ENCODE measurements around the gene AMOTL1. TPM values are rescaled to one million over a fixed set of nuclear protein-coding genes. Genes with fewer than 3 reads are reported as not detected.

AMOTL1 gene
- polyA plus RNA-seq, 1 of the 3 experiments (the other 2 are of a cell fraction): 10.7 TPM

DNA sequence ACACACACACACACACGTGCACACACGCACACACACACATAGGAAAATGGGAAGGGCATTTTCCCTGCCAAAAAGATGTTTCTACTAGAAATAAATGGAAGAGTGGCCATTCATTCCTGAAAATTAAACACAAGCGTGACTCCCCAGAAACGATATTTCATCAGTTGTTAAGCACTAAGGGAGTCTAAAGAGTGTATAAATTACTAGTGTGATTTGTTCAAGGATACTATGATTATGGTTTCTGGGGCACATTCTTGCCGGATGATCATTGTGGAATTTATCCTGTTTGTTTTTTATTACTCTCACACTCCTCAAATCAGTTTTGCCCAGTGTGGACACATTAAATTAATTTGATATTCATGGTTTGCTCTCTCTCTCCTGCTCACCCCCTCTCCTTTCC, 16.4 kb upstream of the AMOTL1 start:
- H3K9me3 ChIP-seq: no peaks in the 10 kb centered on the region
- no peaks in the 10 kb centered on the region for H3K9me2 ChIP-seq
- CTCF ChIA-PET: no interaction called here
- H4K20me1 ChIP-seq (ENCODE audit: insufficient read depth): no peaks in the 10 kb centered on the region
- H2AFZ ChIP-seq (ENCODE audit: low read depth): no peak overlapping the region
- H3K4me2 ChIP-seq: no peak overlapping the region
- no peak overlapping the region for H3K27ac ChIP-seq (ENCODE audit: low read depth in 2 of 2, low read length in 1 of 2)
- DNase-seq: no peak
- TF ChIP-seq TCF12 (IDR thresholded peaks at IDR 0.05): no peak
- TF ChIP-seq, protein P1, sequence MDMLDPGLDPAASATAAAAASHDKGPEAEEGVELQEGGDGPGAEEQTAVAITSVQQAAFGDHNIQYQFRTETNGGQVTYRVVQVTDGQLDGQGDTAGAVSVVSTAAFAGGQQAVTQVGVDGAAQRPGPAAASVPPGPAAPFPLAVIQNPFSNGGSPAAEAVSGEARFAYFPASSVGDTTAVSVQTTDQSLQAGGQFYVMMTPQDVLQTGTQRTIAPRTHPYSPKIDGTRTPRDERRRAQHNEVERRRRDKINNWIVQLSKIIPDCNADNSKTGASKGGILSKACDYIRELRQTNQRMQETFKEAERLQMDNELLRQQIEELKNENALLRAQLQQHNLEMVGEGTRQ (IDR thresholded peaks at IDR 0.05; ENCODE audit: borderline replicate concordance, low read depth, low read length): no peak
- no peak for TF ChIP-seq NRF1 (IDR thresholded peaks at IDR 0.05; ENCODE audit: low read depth, low read length)
- TF ChIP-seq YY1 (IDR thresholded peaks at IDR 0.05; ENCODE audit: low read depth): no peak
- H3K79me2 ChIP-seq (ENCODE audit: insufficient read depth): no peaks in the 10 kb centered on the region
- no peaks in the 10 kb centered on the region for H3K36me3 ChIP-seq (replicated peaks in 1 of 2; ENCODE audit: control insufficient read depth in 1 of 2, insufficient read depth in 2 of 2, low read length in 1 of 2)
- no peaks in the 10 kb centered on the region for H3F3A ChIP-seq (replicated peaks; ENCODE audit: insufficient read depth)
- 88% methylated on average over 5 of the region's 5 CpGs for WGBS (ENCODE audit: low lambda C conversion rate)
- peaks cover 0 to 4% of the 10 kb centered on the region in 2 experiments; a peak in 1 of 4 replicates for H3K4me1 ChIP-seq (ENCODE audit: control insufficient read depth in 1 of 2, insufficient read depth in 2 of 2, low read depth in 1 of 2, low read length in 1 of 2)
- no peak overlapping the region for H3K9ac ChIP-seq
- no peaks in the 10 kb centered on the region for H3K27me3 ChIP-seq (ENCODE audit: insufficient read depth)
- POLR2A ChIA-PET: no interaction called here
- no peak overlapping the region for H3K4me3 ChIP-seq (ENCODE audit: low read depth in 2 of 2, low read length in 1 of 2)

DNA sequence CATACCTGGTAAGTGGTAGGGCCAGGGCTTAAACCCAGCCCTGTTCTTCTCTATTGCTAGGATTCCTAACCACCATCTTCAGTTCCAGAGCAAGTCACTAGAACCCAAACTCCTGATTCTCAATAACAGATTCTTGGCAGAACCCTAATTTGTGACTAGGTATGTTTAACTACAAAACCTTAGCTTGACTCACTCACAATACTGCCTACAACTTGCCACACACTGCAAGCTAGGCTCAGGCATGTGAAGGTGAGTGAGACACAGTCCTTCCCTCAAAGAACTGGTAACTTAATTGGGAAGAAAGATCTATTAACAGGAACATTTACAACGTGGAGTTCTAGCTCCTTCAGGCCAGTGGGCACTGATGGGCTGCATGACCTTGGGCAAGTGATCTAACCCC, 14.5 kb upstream of the AMOTL1 start:
- peaks cover 0 to 4% of the 10 kb centered on the region in 2 experiments; a peak in 1 of 4 replicates for H3K4me1 ChIP-seq (ENCODE audit: control insufficient read depth in 1 of 2, insufficient read depth in 2 of 2, low read depth in 1 of 2, low read length in 1 of 2)
- no peak for DNase-seq
- H3K9ac ChIP-seq: no peak overlapping the region
- no peak overlapping the region for H2AFZ ChIP-seq (ENCODE audit: low read depth)
- TF ChIP-seq MXI1 (IDR thresholded peaks at IDR 0.05; ENCODE audit: low read depth, low read length) (no peak), JUND (IDR thresholded peaks at IDR 0.05) (no peak), FOSL2 (IDR thresholded peaks at IDR 0.05; ENCODE audit: borderline replicate concordance, low read depth) (no peak), TAF1 (IDR thresholded peaks at IDR 0.05; ENCODE audit: borderline replicate concordance, low read depth, low read length) (no peak), YY1 (IDR thresholded peaks at IDR 0.05; ENCODE audit: low read depth) (no peak), SIN3A (IDR thresholded peaks at IDR 0.05; ENCODE audit: borderline replicate concordance, low read depth, low read length) (no peak), RFX5 (IDR thresholded peaks at IDR 0.05; ENCODE audit: low read length) (no peak), TEAD4 (IDR thresholded peaks at IDR 0.05; ENCODE audit: borderline replicate concordance, insufficient read depth) (no peak), NFIC (IDR thresholded peaks at IDR 0.05; ENCODE audit: borderline replicate concordance) (no peak), SMC3 (IDR thresholded peaks at IDR 0.05; ENCODE audit: low read depth, low read length) (no peak), FOXM1 (IDR thresholded peaks at IDR 0.05; ENCODE audit: low read depth) (no peak), ELF1 (IDR thresholded peaks at IDR 0.05) (no peak)
- TF ChIP-seq, protein P2, sequence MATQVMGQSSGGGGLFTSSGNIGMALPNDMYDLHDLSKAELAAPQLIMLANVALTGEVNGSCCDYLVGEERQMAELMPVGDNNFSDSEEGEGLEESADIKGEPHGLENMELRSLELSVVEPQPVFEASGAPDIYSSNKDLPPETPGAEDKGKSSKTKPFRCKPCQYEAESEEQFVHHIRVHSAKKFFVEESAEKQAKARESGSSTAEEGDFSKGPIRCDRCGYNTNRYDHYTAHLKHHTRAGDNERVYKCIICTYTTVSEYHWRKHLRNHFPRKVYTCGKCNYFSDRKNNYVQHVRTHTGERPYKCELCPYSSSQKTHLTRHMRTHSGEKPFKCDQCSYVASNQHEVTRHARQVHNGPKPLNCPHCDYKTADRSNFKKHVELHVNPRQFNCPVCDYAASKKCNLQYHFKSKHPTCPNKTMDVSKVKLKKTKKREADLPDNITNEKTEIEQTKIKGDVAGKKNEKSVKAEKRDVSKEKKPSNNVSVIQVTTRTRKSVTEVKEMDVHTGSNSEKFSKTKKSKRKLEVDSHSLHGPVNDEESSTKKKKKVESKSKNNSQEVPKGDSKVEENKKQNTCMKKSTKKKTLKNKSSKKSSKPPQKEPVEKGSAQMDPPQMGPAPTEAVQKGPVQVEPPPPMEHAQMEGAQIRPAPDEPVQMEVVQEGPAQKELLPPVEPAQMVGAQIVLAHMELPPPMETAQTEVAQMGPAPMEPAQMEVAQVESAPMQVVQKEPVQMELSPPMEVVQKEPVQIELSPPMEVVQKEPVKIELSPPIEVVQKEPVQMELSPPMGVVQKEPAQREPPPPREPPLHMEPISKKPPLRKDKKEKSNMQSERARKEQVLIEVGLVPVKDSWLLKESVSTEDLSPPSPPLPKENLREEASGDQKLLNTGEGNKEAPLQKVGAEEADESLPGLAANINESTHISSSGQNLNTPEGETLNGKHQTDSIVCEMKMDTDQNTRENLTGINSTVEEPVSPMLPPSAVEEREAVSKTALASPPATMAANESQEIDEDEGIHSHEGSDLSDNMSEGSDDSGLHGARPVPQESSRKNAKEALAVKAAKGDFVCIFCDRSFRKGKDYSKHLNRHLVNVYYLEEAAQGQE (IDR thresholded peaks at IDR 0.05; ENCODE audit: low read depth, low read length): no peak
- TF ChIP-seq, protein P3, sequence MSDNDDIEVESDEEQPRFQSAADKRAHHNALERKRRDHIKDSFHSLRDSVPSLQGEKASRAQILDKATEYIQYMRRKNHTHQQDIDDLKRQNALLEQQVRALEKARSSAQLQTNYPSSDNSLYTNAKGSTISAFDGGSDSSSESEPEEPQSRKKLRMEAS (IDR thresholded peaks at IDR 0.05; ENCODE audit: low read depth): no peak
- TF ChIP-seq, protein P4, sequence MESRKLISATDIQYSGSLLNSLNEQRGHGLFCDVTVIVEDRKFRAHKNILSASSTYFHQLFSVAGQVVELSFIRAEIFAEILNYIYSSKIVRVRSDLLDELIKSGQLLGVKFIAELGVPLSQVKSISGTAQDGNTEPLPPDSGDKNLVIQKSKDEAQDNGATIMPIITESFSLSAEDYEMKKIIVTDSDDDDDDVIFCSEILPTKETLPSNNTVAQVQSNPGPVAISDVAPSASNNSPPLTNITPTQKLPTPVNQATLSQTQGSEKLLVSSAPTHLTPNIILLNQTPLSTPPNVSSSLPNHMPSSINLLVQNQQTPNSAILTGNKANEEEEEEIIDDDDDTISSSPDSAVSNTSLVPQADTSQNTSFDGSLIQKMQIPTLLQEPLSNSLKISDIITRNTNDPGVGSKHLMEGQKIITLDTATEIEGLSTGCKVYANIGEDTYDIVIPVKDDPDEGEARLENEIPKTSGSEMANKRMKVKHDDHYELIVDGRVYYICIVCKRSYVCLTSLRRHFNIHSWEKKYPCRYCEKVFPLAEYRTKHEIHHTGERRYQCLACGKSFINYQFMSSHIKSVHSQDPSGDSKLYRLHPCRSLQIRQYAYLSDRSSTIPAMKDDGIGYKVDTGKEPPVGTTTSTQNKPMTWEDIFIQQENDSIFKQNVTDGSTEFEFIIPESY (IDR thresholded peaks at IDR 0.05; ENCODE audit: borderline replicate concordance, low read depth): no peak
- H3K9me2 ChIP-seq: no peaks in the 10 kb centered on the region
- H3F3A ChIP-seq (replicated peaks; ENCODE audit: insufficient read depth): no peaks in the 10 kb centered on the region
- H3K36me3 ChIP-seq (replicated peaks in 1 of 2; ENCODE audit: control insufficient read depth in 1 of 2, insufficient read depth in 2 of 2, low read length in 1 of 2): no peaks in the 10 kb centered on the region
- ChIA-PET POLR2A (no interaction called here), CTCF (interaction anchor here (1.4 to 5.7 kb wide), 3 partner anchors 8 to 130 kb away, joined by 5 to 36 read pairs (median 9); no protein-coding TSS in a partner anchor)
- H3K27ac ChIP-seq (ENCODE audit: low read depth in 2 of 2, low read length in 1 of 2): no peak overlapping the region
- no peaks in the 10 kb centered on the region for H4K20me1 ChIP-seq (ENCODE audit: insufficient read depth)
- no peak overlapping the region for H3K4me3 ChIP-seq (ENCODE audit: low read depth in 2 of 2, low read length in 1 of 2)
- 82% methylated on average over 1 of the region's 1 CpG for WGBS (ENCODE audit: low lambda C conversion rate)
- no peaks in the 10 kb centered on the region for H3K79me2 ChIP-seq (ENCODE audit: insufficient read depth)
- no peaks in the 10 kb centered on the region for H3K27me3 ChIP-seq (ENCODE audit: insufficient read depth)
- no peaks in the 10 kb centered on the region for H3K9me3 ChIP-seq
- no peak overlapping the region for H3K4me2 ChIP-seq
